ENCODE data around the gene NELL1.
"Not testable (repeated sequence)": the region's sequence is repeated elsewhere in the genome, so short reads cannot be mapped to it uniquely, and the experiment has no call there.

The NELL1 gene

DNA sequence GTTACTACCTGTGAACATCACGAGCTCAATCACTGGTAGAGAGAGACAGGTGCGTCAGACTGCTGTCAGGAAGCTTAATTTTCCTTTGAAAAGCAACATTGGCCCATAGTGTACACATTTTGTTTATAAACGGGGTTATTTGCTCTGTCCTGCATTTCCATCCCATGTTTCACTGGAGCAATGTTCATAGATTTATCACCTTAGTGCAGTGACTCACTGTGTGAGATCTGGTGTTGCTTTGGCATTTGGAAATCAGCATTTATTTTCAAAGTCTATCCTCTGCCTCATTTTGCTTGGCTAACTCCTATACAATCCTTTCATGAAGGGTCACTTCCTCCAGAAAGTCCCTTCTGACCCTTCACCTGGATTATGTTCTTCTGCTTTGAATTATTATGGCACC is 529.1 kb downstream of the NELL1 start:
- DNase-seq (ENCODE audit: low read depth in 2 of 2): no peak

DNA sequence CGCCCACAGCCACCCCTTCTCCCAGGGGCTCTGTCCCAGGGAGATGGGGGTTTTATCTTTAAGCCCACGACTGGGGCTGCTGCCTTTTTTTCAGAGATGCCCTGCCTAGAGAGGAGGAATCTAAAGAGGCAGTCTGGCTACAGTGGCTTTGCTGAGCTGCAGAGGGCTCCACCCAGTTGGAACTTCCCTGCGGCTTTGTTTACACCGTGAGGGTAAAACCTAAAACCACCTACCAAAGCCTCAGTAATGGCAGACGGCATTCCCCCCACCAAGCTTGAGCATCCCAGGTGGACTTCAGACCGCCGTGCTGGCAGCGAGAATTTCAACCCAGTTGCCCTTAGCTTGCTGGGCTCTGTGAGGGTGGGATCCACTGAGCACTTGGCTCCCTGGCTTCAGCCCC is 535.8 kb downstream of the NELL1 start:
- no peak for DNase-seq (ENCODE audit: low read depth in 2 of 2)

DNA sequence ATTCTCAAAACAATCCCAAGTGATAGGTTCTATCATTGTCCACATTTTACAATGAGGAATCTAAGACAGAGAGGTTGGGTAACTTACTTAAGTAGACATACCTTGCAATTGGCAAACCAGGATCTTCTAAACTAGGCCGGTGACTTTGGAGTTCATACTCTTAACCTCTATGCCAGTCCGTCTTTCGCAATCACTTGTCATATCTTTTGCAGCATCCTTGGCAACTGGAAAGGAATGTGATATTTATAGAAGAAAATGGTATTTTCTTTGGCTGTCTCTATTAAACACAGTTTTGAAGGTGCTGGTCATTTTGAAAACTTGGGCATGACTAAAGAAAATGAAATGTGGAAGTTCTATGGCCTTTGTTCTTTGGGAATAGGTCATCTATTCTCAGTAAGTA is 556.5 kb downstream of the NELL1 start:
- no peak for DNase-seq (ENCODE audit: low read depth in 2 of 2)

DNA sequence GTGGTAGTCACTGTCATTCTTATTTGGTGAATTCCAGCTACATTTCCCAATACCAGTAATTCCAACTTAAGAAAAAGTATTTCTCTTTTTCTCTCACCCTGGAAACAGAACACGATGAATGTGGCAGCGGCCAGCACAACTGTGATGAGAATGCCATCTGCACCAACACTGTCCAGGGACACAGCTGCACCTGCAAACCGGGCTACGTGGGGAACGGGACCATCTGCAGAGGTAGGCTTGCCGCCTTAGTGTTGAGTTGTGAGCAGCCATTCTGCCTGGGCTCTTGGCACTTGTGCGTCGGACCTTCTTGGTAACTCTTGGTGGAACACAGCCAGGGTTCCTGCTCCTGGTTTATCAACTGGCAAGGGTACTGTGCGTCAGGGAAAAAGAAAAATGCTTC is 559.8 kb downstream of the NELL1 start:
- no peak for DNase-seq (ENCODE audit: low read depth in 2 of 2)

DNA sequence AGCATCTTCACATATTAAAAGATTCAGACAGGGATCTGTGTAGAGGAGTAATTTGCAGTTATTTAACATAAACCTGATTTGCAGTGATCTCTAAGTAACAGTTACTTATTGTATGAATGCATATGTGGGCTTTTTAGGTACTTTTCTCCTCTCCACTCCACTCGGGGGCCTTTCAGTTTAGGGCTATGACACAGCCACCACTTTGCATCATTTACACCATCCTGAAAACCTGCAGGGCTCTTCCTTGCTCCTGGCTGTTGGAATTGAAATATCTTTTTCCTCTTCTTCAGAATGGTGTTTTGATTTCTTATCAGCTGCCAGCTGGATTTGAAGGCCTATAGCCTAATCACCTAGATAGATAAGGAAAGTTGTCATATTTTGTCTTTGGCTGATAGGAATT is 580.8 kb downstream of the NELL1 start:
- DNase-seq (ENCODE audit: low read depth in 2 of 2): no peak

DNA sequence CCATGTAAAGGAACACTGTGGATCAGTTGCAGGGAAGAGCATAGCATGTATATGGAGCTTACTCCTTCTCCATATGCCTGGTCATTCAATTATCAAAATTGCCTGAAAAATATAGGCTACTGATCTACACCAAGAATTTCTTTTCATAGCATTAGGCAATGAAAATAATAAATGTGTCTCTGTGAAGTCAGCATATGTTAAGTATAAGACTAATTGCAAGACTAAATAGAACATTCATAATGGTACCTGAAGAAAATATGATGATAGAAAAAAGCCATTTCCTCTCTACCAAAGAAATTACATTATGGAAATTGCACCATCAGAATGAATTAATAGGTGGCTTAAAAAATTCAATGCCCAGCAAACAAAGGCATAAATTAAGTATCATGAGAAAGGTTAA is 584.7 kb downstream of the NELL1 start:
- DNase-seq (ENCODE audit: low read depth in 2 of 2): no peak

DNA sequence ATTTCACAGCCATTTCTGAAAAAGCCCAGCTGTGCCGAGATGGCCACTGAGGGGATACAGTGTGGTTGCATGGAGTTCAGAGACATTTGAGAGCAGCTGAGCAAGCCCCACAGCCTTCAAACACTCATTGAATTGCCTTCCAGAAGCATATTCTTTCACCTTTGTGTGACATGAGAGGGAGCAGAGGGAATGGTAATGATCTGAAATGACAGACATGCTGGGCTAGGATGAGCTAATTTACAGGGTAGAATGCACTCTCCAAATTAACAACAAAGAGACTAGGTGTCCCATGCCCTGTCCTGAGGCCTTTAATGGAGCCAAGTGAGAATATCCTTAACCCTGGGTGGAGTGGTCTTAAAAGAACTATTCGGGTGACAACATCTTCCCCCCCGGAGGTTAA is 585.4 kb downstream of the NELL1 start:
- DNase-seq (ENCODE audit: low read depth in 2 of 2): no peak

DNA sequence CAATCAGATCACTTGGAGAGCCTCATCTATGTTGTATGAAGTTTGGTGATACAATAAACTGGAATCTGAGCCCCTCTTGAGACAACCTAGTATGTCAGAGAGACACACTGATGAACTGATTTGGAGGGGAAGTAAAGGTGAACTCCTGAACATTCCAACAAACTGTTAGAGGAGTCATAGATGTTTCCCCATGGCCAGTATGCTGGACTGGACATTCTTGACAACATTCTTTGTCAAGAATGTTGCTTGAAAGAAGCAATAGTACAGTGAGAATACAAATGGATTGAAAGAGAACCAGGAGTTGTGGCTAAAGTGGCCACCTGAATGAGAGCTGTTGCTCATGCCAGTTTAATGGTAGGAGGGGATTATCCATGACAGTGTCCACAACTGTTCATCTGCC is 588.1 kb downstream of the NELL1 start:
- DNase-seq (ENCODE audit: low read depth in 2 of 2): no peak

DNA sequence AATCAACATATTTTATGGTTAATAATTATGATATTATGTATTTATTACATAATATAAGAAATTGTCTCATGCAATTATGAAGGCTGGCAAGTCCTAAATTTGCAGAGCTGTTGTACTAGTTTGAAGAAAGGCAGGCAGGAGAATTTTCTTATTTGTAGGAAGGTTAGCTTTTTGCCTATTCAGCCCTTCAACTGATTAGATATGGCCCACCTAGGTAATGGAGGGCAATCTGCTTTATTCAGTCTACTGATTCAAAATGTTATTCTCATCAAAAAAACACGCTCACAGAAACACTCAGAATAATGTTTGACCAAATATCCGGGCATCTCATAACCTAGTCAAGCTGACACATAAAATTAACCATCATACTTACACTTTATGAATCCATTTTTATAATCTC is 589.0 kb downstream of the NELL1 start:
- no peak for DNase-seq (ENCODE audit: low read depth in 2 of 2)

DNA sequence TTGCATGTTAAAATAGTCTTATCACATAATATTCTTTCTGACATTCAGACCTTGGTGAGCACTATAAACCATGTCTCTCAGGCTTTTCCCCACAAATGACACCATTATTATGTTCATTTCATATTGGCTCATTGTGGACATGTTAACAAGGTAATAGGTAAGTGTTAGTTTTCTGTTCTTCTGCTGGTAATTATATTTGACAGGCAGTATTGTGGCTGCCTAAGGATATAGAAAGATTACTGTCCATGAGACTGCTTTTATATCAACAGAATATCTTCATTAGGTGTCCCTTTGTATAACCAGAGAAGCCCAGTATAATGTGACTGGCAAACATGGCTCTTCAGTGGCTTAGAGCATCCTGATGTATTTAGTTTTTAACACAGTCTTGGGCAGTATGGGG is 590.7 kb downstream of the NELL1 start:
- no peak for DNase-seq (ENCODE audit: low read depth in 2 of 2)

DNA sequence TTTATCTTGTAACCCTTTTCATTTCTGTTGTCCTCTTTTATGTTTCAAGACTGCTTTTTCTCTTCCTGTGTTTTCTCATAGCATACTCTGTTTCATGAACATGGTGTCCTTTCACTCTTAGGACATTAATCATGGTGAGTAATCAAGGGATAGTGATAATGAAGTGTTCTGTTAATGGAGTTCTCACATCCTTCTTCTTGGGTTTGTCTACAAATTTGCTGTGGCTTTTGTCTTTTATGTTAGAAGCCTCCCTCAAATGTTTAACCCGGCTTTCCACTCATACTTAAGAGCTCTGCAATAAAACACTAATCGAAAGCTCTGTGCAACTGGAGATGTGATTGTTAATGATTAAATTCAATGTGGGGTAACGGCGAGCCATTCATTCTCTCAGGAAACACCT is 593.6 kb downstream of the NELL1 start:
- DNase-seq (ENCODE audit: low read depth in 2 of 2): no peak

DNA sequence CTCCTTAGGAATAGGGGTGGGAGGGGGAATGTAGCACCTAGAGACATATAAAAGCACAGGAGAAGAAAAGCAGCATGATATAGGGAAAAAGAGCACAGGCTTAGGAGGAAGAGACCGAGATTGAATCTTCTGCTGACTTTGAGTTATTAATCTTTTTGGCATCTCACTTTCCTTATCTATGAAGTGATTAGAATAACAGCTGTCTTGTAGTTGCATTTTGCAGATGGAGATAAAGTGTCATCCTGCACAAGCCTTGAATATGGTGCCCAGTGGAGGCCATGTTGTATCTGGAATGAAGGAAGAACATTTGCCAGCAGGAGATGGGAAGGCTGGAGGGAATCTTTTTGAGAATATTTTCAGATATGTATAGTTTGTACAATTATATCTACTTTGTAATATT is 594.7 kb downstream of the NELL1 start:
- DNase-seq (ENCODE audit: low read depth in 2 of 2): no peak

DNA sequence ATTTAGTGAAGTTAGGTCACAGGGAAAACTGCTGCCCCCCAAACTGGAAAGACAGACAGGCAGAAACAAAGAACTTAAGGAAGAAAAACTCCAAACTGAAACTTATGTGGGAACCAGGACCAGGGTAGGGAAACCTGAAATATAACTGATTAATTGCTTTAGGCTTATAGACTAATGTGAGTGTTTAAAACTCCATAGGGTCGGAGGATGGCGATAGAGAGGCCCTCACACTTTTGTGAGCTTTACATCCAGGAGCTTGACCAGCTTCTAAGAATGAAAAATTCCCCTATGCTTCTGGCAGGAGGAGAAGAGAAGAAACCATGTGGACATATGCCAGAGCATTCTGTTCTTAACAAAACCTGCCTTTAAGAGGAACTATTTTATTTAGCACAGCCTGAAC is 598.6 kb downstream of the NELL1 start:
- DNase-seq (ENCODE audit: low read depth in 2 of 2): no peak

DNA sequence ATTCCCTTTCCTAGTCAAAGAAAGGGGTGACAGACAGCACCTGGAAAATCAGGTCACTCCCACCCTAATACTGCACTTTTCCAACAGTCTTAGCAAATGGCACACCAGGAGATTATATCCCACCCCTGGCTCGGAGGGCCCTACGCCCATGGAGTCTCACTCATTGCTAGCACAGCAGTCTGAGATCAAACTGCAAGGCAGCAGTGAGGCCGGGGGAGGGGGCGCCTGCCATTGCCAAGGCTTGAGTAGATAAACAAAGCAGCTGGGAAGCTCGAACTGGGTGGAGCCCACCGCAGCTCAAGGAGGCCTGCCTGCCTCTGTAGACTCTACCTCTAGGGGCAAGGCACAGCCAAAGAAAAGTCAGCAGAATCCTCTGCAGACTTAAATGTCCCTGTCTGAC is 602.8 kb downstream of the NELL1 start:
- not testable (repeated sequence) for DNase-seq (ENCODE audit: low read depth in 2 of 2)

DNA sequence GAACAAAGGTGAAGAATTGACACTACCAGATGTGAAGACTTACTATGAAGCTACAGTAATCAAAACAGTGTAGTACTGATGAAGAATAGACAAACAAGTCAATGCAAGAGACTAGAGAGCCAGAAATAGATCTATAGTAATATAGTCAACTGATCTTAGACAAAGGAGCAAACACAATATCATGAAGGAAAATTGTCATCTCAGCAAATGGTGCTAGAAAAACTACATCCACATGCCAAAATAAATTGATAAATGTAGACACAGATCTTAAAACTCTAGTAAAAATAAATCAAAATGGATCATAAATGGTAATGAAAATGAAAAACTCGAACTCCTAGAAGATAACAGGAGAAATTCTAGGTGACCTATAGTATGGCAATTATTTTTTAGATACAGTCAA is 609.5 kb downstream of the NELL1 start:
- DNase-seq (ENCODE audit: low read depth in 2 of 2): no peak

DNA sequence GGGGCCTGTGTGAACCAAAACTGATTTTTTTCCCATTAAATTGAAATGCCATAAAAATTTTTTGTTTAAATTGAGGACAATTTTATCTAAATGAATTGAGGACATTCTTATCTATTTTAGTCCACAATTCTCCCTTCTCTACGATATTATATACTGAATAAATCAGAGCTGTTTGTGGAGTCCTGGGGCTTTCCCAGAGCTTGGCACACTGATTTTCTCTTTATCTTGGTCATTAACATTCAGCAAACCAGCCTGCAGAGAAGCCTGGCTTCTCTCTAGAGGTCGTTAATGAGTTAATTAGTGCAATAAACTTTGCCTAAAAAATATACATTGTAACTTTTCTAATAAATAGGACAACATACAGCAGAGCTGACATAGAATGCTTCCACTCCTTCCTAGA is 615.7 kb downstream of the NELL1 start:
- no peak for DNase-seq (ENCODE audit: low read depth in 2 of 2)

DNA sequence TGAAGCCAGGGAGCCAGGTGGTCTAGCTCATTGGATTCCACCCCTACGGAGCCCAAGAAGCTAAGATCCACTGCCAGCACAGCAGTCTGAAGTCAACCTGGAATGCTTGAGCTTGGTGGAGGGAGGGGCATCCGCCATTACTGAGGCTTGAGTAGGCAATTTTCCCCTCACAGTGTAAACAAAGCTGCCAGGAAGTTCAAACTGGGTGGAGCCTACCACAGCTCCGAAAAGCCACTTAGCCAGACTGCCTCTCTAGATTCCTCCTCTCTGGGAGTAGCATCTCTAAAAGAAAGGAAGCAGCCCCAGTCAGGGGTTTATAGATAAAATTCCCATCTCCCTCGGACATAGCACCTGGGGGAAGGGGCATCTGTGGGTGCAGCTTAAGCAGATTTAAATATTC is 620.3 kb downstream of the NELL1 start:
- no peak for DNase-seq (ENCODE audit: low read depth in 2 of 2)

DNA sequence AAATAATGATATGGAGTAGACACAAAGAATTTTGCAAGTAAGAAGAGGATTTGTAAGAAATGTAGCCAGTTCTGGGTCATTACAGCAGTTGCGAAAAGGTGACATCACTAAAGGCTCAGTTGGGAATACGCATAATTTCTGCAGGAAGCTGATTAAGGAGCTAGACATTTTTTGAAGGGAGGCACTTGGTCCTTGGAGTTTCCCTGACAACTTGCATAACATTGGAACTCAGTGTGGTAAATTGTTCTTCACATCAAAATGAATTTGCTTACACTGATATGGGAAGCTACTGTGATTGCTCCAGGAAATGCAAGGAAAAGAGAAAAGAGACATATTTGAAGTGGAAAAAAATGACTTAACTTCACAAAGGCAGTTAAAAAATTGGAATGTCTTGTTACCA is 626.1 kb downstream of the NELL1 start:
- no peak for DNase-seq (ENCODE audit: low read depth in 2 of 2)

DNA sequence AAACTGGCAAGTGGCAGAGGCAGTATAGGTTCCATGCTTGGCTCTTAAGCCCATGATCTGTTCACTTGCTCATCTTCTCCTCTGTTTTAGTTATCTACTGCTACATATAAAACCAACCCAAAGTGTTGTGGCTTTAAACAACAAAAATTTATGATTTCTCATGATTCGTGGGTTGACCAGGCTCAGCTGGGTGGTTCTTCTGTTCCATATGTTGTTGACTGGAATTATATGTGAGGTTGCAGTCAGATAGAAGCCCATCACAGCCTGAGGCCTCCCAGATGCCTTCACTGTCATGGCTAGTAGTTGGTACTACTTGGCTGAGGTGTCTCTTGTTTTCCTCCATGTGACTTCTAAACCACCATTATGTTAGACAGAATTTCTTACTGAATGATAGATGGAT is 632.6 kb downstream of the NELL1 start:
- DNase-seq (ENCODE audit: low read depth in 2 of 2): no peak

DNA sequence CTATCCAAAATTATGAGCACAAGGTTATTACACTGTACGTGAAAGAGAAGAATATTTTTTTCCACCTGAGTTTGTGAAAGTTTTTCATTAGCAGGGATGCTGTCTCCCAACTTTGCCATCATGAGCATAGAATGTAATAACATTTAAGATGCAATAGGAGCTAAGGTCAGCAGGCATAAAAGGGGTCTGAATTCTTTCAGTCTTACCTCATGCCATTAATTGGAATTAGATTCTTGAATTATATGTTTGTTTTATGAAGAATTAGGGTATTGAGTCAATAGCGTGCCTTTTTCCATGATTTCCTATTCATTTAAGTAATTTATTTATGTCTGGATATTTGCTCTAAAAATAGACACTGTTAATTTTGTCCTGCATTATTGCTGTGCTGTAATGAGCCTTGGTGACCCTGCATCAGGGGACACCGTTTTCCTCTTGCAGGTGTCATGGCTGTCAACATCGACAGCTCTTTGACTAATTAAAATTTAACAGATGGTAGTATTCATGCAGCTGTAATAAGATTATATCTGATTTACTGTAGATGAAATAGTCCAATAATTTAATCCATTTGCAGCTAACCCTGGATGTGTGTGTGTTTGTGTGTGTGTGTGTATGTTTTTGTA is 637.5 kb downstream of the NELL1 start:
- DNase-seq (ENCODE audit: low read depth in 2 of 2): no peak

DNA sequence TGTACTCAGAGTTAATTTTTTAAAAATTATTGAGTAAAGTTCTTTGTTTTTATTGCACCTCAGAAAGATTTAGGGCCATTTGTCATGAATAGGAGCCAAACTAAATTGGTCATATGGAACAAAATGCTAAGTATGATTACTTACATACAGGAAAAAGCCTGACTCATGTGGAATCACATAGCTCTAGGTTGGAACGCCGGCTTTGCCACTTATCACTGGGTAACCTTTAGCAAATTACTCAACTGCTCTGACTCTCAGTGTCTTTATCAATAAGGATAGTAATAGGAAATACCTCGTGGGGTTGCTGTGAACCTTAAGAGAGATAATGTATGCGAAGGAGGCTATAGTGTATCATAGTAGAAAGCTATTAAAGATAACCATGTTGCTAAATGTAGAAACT is 638.5 kb downstream of the NELL1 start:
- no peak for DNase-seq (ENCODE audit: low read depth in 2 of 2)

DNA sequence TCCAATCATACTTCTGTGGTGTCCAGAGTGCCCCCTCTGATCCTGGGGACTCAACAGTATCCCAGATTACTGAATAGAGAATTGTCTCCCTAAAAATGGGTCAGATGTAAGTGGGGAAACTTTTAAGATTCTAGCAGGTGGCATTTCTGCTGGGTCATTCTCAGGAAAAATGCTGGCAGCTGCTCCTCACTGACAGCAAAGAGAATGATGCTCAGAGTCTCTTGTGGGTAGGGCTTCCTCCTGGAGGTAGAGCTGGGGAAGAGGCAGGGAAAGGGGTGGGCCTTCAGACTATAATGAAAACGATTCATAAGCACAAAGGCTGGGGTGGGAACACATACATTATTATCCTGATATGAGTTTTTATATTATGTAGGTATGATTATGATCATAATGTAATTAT is 647.2 kb downstream of the NELL1 start:
- DNase-seq (ENCODE audit: low read depth in 2 of 2): no peak

DNA sequence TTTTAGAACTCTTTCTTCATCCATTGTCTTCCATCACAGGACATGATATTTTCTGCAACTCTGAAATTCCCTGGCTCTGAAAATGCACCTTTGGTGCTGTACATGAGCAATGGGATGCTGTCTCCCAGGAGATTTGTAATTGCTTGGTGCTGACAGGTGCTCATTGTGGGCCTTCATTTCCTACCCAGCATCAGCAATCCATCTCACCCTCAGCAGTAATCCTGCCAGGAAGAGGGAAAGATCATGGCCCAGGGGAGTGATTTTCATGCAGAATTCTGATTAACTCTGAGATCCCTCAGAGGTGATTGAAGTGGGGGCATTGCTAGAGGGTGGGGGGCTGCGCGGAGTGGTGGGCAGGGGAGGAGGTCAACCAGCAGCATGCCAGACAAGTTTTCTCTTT is 651.7 kb downstream of the NELL1 start:
- DNase-seq (ENCODE audit: low read depth in 2 of 2): no peak

DNA sequence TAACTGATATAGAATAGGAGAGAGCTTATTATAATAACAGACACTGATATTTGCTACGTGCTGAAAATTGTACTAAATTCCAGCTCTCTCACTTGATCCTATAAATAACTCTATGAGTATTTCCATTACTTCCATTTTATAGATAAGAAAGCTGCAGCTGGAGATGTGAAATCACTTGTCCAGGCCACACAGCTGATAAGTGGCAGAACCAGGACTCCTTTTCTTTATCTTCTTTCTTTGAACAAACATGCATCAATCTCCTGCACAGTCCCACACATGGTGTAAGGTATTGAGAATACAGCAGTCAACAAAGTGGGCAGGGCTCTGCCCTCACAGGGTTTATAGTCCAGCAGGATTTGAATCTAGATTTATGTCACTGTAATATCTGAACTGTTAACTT is 652.1 kb downstream of the NELL1 start:
- no peak for DNase-seq (ENCODE audit: low read depth in 2 of 2)

DNA sequence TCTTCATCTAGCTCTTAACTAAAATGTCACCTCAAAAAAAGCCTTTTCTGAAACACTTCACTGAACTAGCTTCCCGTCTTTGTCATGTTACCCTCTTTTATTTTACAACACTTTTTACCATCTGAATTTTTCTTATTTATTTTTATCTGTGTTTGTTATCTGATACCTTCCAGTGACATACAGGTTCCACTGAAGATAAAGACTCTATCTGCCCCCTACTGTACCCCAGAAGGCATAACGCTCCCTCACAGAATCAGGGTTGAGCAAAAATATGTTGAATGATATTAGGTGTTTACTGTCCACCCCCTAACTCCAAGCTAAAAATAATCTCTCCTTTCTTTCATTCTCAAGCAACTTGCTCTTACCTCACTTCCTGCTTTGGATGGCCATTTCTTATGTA is 654.2 kb downstream of the NELL1 start:
- DNase-seq (ENCODE audit: low read depth in 2 of 2): no peak
